Measurements from ENCODE around the gene IRX4.
"Not testable (repeated sequence)": the region's sequence is repeated elsewhere in the genome, so short reads cannot be mapped to it uniquely, and the experiment has no call there.

IRX4 gene

DNA sequence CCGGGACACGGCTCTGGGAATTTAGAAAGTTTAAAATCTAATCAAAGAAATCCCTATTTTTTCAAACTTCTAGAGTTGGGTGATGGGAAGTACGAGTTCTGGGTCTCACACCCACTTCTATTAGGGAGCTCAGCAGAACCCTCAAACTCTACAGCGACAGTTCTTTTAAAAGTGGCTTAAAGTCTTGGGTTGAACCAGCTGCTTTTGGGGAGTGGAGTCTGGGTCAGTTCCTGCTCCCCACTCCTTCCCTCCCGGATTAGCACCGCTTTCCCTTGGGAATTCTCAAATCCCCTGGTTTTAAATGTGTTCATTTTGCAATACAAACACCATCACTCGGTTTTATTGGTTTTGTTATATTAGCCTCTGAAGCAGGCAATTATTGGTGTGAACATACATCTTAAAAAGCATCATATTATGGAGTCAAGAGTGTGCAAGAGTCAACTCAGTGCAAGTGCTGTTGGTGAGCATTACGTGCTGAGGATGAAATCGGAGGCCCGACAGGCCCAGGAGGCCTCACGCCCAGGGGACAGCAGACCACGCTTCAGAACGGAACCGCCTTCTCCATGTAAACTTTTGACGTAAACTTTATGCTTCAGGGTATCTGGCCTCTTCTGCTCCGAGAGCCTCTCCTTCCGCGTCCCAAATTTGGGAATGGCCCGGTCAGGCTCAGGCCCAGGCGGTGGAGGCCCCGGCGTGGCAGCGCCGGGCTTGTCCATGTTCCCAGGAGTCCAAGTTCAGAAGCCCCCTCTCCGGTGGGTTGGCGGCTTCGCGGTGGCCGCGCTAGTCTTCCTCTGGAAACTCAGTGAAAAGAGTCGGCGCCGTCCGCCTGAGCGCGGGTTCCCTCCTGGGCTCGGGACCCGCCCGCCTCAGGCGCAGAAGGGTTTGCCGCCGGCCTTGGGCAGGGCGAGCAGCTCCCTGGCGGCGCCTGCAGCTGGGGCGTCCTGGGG is 5.3 kb downstream of the IRX4 start:
- no peak for DNase-seq

DNA sequence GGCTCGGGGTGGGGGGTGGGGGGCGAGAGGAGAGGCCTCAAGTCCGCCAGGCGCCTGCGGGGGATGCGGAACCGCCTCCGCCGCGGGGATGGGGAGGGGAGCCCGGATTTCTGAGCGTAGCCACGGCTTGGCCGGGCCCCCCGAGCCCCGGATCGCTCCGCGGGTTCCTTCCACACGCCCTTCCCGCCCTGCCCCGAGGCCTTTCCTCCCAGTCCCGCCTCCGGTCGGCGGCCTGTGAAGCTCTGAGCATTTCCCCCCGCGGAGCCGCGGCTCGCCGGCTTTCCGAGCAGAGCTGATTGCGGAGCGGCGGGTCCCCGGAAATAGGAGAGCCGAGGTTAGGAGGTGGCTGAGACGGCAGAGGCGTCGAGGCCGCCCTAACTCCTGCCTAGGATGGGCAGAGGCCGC is 6.1 kb downstream of the IRX4 start:
- no peak for DNase-seq

DNA sequence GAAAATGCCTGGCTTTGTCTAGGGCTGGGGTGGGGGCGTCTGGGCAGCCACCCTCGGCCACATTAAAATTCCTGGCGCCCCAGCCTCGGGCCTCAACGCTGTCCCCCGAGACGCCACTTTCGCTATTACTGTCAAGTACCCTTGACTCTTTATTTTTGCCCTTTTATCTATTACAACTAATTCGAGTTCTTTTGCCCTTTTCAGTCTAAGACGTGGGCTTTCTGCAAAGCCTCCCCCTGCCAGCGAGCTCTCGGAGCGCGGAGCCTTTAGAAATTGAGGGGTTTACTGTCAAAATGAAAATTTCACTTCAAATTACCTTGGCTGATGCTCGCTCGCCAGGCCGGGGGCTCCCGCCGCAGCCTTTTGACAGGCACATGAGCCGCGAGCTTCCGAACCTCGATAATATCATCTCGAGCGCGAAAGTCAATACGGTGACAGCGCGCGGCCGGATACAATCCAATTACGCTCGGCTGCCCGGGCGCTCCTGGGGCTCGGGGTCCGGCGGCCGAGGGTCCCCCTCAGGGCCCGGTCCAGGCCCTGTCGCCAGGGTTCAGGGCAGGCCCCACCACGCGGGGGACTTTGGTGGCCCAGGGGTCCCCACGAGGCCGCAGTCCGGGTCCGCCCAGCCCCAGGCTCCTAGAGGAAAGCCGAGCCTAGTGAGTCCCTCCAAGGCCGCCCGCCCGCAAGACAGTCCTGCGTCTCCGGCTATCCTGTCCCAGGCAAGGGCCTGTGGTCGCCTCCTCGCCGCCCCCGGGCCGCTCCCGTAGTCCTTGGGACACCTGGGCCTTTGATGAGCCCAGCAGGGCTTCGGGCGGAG is 6.7 kb downstream of the IRX4 start:
- DNase-seq: no peak

DNA sequence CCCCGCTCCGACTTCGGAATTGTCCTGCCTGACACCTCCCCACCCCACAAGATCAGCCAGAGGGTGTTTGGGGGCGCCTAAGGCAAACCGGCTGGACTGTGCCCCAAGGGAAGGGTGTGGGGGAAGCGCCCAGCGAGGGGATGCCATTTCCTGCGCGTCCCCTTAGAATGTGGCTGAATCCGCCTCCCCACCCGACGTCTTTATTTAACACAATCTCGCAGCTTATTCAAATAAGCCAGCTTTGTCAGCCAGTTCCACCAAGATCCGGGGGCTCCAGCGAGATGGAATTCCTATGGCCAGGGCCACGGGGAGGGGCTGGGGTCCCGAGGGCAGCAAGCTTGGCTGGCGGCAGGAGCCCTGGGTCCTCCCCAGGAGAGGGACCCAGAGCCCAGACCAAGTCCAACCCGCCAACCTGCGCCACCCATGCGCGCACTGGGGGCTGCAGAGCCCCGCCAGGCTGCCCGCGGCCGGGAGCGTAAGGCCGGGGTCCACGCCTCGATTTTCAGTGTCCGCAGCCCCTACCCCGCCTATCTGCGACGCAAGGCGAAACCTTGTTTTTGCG is 7.4 kb downstream of the IRX4 start:
- no peak for DNase-seq

DNA sequence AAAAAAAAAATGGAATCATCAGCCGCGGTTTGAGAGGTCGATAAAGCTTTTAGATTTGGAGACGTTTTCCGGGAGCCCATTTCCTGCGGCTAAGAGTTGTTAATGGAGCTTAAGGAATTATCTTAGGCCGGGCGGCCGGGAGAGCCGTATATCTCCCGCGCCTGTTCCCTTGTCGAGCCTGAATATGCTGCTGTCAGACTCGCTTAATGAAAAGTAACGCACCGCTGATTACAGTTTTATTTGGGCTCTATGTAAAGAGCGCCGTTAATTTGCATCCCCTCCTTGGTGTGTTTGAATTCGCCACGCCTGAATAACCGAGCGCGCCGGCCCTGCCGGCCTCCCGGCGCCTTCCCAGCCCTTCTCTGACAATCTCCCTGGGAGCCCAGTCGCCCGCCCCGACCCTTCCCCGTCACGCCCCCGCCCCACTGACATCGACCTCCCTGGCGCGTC is 7.9 kb downstream of the IRX4 start:
- no peak for DNase-seq

DNA sequence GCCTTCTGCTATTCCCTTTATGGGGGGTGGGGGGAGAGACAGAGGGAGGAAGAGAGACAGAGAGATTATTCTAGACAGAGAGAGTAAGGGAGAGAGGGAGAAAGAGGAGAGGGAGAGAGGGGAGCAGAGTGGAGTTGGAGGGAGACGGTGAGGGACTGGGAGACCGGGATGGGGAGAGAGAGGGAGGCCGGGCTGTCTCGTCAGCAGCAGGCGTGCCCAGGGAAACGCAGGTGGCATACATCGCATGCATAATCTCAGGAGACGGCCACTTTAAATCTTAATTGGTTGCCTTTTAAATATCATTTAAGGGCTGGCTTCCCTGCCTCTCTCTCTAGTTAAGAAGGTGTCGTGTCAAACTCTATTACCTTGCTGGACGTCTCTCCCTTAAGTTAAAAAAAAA is 8.4 kb downstream of the IRX4 start:
- no peak for DNase-seq

DNA sequence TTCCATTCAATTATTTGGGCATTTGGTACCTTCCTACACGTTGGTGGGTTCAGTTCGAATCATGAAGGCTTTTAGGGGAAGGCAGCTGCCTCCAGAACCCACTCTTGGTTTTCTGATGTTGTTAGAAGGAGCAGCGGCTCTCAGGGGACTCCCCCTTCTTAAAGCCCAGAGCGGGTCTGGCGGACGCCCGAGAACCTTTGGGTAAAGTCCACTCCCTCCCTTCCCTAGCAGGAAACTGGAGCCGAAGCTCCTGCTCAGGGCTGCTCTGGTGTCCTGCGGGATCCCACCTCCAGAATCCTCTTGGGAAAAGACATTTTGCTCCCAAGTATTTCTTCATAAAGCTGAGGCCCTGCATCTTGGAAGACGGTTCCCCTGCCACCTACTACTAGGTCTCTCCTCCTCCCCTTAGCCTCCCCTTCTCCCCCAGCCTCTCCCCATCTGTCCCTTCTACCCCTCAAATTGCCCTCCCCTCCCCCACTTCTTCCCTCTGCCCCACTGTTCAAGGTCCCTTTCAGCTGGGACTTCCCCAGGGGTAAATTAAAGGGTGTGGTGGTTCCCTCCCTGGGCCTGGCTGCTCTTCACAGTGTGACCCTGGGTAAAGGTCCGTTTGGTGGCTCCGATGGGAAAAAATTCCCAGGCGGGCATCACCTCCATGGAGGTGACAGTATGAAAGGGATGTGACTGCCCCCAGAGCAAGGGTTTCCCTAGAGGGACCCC is 9.3 kb downstream of the IRX4 start:
- no peak for DNase-seq

DNA sequence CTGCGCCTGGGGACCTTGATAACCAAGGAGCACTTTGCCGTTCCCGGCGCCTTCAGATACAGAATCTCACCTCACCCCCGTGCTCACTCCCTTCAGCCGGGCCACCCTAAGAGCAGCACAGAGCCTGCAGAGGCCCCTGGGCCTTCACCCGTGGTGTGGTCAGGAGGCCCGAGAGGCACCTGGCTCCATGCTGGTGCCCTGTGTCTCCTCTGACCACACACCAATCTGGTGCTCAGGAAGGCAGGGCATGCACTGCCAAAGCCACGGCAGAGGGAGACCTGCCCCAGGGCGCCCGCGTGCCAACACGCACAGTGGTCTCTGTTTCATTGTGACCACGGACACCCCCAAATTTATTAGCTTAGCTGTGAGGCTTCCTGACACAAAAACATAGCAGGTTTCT is 11.3 kb downstream of the IRX4 start:
- no peak for DNase-seq

DNA sequence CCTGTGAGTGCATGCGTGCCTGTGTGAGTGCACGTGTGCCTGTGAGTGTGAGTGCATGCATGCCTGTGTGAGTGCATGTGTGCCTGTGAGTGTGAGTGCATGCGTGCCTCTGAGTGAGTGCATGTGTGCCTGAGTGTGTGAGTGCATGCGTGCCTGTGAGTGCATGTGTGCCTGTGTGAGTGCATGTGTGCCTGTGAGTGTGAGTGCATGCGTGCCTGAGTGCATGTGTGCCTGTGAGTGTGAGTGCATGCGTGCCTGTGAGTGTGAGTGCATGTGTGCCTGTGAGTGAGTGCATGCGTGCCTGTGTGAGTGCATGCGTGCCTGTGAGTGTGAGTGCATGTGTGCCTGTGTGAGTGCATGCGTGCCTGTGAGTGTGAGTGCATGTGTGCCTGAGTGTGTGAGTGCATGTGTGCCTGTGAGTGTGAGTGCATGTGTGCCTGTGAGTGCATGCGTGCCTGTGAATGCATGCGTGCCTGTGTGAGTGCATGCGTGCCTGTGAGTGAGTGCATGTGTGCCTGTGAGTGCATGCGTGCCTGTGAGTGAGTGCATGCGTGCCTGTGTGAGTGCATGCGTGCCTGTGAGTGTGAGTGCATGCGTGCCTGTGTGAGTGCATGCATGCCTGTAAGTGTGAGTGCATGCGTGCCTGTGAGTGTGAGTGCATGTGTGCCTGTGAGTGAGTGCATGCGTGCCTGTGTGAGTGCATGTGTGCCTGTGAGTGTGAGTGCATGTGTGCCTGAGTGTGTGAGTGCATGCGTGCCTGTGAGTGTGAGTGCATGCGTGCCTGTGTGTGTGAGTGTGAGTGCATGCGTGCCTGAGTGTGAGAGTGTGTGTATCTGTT is 12.1 kb downstream of the IRX4 start:
- not testable (repeated sequence) for DNase-seq

DNA sequence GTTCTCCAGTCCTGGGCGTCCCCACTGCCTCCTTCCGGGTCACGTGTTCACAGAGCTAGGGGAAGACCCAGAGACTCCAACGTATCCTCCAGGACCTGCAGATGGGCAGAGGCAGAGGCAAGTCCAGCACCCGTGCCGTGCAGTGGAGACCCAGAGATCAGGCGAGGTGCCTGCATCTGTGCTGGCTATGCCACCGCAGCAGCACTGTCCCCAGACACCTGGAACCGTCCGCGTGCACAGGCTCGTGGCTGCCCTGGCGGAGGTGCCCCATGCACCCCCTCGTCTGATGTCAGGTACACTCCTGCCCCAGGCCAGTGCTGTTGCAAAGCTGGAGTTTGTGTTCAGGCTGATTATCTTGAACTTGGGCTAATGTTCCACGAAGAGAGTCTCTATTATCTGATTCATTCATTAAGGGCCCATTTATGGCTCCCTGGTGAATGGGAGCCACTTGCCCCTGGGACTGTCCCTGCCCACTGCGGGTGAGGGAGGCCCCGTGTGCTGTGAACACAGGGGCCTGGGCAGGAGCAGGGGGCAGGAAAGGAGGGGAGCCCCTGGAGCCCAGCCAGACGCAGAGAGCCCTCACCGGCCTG is 13.7 kb downstream of the IRX4 start:
- no peak for DNase-seq

DNA sequence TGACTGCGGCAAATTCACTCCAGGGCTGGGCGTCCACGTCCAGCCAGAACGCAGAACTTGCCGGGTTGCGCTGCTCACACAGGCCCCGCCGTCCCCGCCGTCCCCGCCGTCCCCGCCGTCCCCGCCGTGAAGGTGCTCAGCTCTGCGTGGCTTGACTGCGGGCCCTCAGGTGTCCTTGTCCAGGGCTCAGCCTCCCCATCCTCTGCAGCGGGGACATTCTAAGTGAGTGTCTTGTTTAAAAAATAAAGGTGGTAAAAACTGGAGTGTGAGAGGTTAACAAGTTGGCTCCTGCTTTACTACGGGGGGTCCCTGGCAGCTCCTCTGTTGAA is 14.9 kb downstream of the IRX4 start:
- DNase-seq: no peak

DNA sequence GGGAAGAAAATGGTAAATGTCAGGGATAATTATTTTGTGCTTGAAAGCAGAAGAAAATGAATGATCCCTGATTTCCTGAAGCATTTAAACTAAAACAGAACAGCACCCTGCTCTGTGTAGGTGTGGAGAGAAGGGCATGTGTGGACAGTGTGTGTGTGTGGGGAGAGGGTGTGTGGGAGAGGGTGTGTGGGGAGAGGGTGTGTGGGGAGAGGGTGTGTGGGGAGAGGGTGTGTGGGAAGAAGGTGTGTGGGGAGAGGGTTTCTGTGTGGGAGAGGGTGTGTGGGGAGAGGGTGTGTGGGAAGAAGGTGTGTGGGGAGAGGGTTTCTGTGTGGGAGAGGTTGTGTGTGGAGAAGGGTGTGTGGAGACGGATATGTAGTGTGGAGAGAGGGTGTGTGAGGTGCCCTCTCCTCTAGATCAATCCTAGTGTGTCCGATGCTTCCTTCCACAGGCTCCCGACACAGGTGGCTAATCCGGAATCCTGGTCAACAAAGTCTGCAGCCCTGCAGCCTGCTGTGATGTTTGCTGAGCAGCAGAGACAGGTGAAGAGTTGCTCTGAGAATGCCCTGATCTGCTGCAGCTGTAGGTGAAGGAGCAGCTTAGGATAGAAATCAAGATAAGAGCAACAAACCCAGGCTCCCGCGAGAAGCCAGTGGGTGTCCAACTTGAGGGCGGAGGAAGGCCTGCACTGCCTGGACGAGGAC is 15.5 kb downstream of the IRX4 start:
- DNase-seq: no peak

DNA sequence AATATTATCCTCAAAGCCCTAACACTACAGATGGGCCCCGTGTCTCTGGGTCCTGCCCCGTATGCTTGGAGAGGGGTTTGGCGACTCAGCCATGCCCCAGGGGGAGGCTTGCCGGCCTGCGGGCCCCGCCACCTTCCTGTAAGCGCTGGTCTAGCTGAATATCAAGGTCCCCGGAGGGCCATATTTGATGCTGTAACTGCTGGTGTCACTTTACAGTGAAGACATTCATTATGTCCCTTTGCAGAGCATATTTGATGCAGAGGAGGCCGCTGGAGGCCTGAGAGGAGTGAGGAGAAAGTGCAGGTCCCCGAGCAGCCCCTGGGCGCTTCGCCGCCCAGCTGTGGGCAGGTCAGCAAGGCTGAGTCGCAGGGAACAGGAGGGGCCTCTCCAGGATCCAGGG is 16.8 kb downstream of the IRX4 start:
- no peak for DNase-seq

DNA sequence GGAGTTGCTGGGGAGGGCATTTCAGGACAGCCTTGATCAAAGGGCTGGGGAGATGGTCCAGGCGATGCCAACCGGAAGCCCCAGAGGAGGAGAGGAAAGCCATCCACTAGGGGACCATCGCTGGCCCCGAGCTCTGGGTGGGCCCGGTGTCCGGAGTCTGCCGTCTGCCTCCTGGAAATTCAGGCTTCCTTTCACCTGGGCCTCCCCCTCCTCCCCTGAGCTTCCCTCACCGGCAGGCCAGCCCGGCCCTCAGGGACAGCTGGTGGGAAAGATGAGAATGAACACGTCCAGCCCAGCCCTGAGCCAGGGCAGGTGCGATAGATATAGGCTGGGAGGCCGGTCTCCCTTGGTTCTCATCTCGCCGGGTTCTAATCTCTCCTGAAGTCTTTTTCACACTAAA is 17.2 kb downstream of the IRX4 start:
- no peak for DNase-seq

DNA sequence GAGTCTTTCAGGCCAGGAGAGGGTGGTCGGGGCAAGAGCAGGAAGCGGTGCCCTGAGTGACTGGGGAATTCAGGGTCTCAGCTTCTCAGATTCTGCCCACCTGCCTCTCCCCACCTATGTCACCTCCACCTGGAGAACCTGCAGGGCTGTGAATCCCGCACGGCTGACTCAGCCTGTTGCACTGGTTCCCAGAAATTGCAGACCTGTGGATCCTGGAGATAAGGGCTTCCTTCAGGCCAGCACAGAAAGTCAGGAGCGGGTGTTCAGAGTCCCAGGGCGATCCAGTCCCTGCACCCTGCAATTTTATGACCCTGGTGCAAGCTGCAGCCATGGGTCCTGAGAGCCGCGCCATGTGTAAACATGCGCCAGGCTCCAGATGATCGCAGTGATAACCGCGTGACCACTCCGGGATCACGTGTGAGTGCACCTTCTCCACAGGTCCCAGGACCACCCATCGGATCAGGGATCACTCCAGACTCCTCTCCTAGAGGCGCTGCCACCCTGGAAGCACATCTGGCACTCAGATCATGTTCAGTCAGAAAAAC is 17.8 kb downstream of the IRX4 start:
- no peak for DNase-seq

DNA sequence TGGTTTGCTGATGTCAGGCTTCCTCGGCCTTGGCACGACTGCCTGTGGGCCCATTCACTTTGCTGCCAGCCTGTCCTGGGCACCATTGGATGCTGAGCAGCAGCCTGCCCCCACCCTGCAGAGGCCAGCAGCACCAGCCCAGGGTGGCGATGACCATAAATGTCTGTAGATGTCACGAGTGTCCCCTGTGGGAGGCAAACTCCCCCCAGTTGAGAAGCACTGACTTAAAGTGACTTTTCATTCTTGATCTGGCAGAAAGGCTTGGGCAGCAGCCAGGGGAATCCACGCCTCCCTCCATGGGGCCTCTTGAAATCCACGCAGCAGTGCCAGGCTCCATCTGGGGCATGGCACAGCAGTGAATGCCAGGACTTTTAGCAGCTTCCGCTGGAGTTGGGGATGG is 21.8 kb downstream of the IRX4 start:
- DNase-seq: no peak

DNA sequence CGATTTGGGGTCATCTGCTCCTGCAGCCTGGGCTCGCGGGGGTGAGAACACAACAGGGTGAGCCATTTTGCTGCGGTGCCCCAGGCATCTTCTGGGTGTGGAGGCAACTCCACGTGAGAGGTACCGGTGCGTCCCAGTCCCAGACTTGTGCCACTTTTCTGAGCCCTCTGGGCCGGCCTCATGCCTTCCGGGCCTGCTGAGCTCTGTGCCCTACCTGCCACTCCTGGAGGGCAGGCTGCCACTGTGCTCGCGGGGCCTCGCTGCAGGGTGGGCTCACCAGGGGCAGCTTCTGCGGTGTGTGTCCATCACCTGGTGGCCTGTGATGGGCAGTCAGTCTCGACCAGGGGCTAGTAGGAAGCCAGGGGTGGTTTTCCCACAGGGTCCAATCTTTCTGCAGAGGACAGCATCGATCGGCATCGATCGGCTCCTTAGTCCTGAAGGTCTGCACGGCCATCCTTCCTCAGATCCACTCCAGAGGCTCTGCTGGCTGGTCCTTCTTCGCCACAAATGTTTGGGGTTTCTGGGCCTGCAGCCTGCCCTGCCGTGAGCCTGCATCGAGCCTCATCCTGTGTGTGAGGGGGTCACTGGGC is 22.6 kb downstream of the IRX4 start:
- DNase-seq: no peak

DNA sequence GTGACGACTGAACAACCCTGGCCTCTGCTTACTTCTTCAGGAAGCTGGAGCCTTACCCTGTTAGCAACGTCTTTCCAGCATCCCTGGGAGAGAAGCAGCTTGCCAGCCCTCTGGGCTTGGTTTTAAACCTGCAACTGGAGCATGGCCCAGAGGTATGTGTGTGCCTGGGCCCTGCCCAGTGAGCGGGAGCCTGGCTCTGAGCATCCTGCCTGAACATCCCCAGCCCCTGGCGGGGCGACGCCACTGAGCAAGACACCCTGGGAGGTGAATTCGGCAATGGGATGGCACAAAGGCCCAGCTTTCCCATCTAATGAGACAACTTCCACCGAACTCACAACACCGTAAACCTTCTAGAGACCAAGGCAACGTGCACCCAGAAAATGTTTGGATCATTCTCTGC is 23.6 kb downstream of the IRX4 start:
- DNase-seq: no peak

DNA sequence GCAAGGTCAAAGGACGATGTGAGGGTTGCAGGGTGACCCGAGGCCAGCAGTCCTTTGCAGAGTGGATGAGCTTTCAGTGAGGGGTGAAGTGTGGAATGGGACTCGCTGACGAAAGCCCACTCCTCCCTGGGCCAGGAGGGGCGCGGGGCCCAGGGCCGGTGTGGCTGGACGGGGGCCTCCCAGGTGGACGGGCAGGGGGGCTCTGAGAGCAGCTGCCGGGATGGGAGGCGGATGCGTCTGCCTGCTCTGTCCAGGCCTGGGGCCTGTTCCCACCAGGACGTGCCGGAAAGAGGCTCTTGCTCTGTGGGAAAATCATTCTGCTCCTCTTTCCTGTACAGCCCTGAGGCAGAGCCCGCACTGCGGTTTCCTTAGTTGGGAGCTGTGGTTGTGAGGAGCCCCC is 24.3 kb downstream of the IRX4 start:
- no peak for DNase-seq

DNA sequence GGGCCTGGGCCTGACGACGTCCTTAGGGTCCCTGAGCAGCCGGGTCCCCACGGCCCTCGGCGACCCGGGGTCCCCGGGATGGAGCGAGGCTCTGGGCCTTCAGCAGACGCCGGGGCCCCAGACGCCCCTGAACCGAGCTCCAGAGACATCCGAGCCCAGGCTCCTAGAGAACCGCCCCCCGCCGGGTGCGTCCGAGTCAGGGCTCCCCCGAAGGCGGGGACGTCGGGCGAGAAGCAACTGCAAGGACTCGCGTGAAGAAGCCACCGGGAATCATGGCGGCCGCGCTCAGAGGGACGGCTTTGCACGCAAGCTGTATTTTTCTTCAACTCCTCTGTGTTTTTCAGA is 25.5 kb downstream of the IRX4 start:
- DNase-seq: no peak

Data from hematopoietic multipotent progenitor cell treated with erythropoietin and hydrocortisone succinate and interleukin-3 and kit ligand, for 6 days (in vitro differentiated cells).